ENCODE results near the gene ABCA1. TPM values are rescaled to one million over a fixed set of nuclear protein-coding genes. Genes with fewer than 3 reads are reported as not detected.

ABCA1 gene
- total and polyA plus RNA-seq, 2 of the 13 experiments (the other 11 are each of a cell fraction or from before 2014, with no cell fraction given): 26.8 to 63.8 TPM

GRCh38 chr9:104882086-104882485 is 45.9 kb downstream of the ABCA1 start:
- DNase-seq (ENCODE audit: low spot score) (no peak), ATAC-seq (no peak)

More at GRCh38 chr9:104882086-104882485, 45.9 kb downstream of the ABCA1 start:
- no TSS peak for BruUV-seq (replicated peaks)
- Histone ChIP-seq H4K20me1 (ENCODE audit: insufficient read depth, low read length) (peaks cover 2% of the 10 kb centered on the region; the same call in 1 of the 2 replicates), H2AFZ (ENCODE audit: low read length) (no peak overlapping the region), H3K9me3 (ENCODE audit: low read length) (no peaks in the 10 kb centered on the region), H3K79me2 (ENCODE audit: insufficient read depth, low read length) (peaks cover 81% of the 10 kb centered on the region), H3K4me1 (ENCODE audit: insufficient read depth, low read length) (peaks cover 88% of the 10 kb centered on the region), H3K4me3 (replicated peaks in 1 of 3; ENCODE audit: insufficient read depth in 1 of 3, low read depth in 2 of 3, low read length in 3 of 3) (no peak overlapping the region), H3K27ac (ENCODE audit: extremely low read length, insufficient read depth, low read length) (no peak overlapping the region), H3K36me3 (replicated peaks in 1 of 2; ENCODE audit: control insufficient read depth in 1 of 2, insufficient read depth in 2 of 2, low read length in 2 of 2) (peaks cover 31 to 75% of the 10 kb centered on the region in 2 experiments), H3K9ac (ENCODE audit: insufficient read depth, low read depth, low read length) (no peak overlapping the region), H3K4me2 (ENCODE audit: low read depth, low read length) (no peak overlapping the region), H3K27me3 (ENCODE audit: control insufficient read depth in 1 of 2, insufficient read depth in 2 of 2, low read length in 2 of 2) (no peaks in the 10 kb centered on the region)
- no peak for FAIRE-seq
- in situ Hi-C loops (cut with HindIII; ENCODE audit: extremely low pct_ligation_motif_present, low pct_unique_long_range_greater_than_20kb): no loop called here
- 96% methylated on average over 4 of the region's 4 CpGs for whole genome bisulfite sequencing (ENCODE audit: low lambda C conversion rate)
- ChIA-PET CTCF (ENCODE audit: low intra/inter-chr PET ratio, low total read pairs) (no interaction called here), POLR2A (interaction anchor here (0.7 kb wide), 1 partner anchor 17 kb away, joined by 4 read pairs; no protein-coding TSS in a partner anchor)
- intact Hi-C loops (cut with micrococcal nuclease; ENCODE audit: unreplicated experiment): no loop called here
- TF ChIP-seq ZHX1 (CRISPR knock-in tag; IDR thresholded peaks at IDR 0.05; ENCODE audit: low read depth): no peak
- no peak for TF ChIP-seq ZNF652 (CRISPR knock-in tag; IDR thresholded peaks at IDR 0.05; ENCODE audit: borderline replicate concordance, low read depth)
- TF ChIP-seq ZNF160 (CRISPR knock-in tag; IDR thresholded peaks at IDR 0.05): no peak
- TF ChIP-seq CCDC6 (CRISPR knock-in tag; IDR thresholded peaks at IDR 0.05): no peak
- TF ChIP-seq ZSCAN22 (CRISPR knock-in tag; IDR thresholded peaks at IDR 0.05): no peak
- no peak for TF ChIP-seq ZBTB7A (CRISPR knock-in tag; IDR thresholded peaks at IDR 0.05)
- TF ChIP-seq MLX (CRISPR knock-in tag; IDR thresholded peaks at IDR 0.05): no peak
